GM18508 (cell line): ENCODE measurements around the gene DNAJB2.
"Not testable (repeated sequence)": the region's sequence is repeated elsewhere in the genome, so short reads cannot be mapped to it uniquely, and the experiment has no call there.

ENCODE experiments used
- ATAC-seq: cut with Tn5 transposase; IDR thresholded peaks from one replicate; pipeline ENCODE4 v1.9.1; 2021; ENCODE audit warnings: moderate number of reproducible peaks; ENCODE audit not compliant: insufficient read depth, unreplicated experiment

DNAJB2 gene

GRCh38 chr2:219297766-219298456 is 18.7 kb downstream of the DNAJB2 start:
- ATAC-seq: no peak

- no peak for ATAC-seq
These were observed 19.7 kb downstream of the DNAJB2 start for GRCh38 chr2:219298759-219299371.

GRCh38 chr2:219299372-219299760 is 20.2 kb downstream of the DNAJB2 start:
- no peak for ATAC-seq

- ATAC-seq: no peak
These were observed 20.9 kb downstream of the DNAJB2 start for GRCh38 chr2:219300022-219300421.

GRCh38 chr2:219302412-219302968 is 23.3 kb downstream of the DNAJB2 start:
- ATAC-seq: no peak

- no peak for ATAC-seq
These were observed 25.1 kb downstream of the DNAJB2 start for GRCh38 chr2:219304223-219304622.

GRCh38 chr2:219306047-219306446 is 26.9 kb downstream of the DNAJB2 start:
- no peak for ATAC-seq

GRCh38 chr2:219308142-219309101 is 29.3 kb downstream of the DNAJB2 start:
- ATAC-seq: no peak

- no peak for ATAC-seq
These were observed 30.1 kb downstream of the DNAJB2 start, which contains the start of gene PTPRN for GRCh38 chr2:219309278-219309677. PTPRN (minus strand) TSS chr2:219309401; CDS start chr2:219309332, 69 bp downstream.

- not testable (repeated sequence) for ATAC-seq
These were observed 33.6 kb downstream of the DNAJB2 start for GRCh38 chr2:219312683-219313263.

GRCh38 chr2:219314804-219315468 is 35.8 kb downstream of the DNAJB2 start:
- ATAC-seq: no peak

- ATAC-seq: no peak
These were observed 44.3 kb downstream of the DNAJB2 start for GRCh38 chr2:219323434-219323833.

GRCh38 chr2:219325136-219325535 is 46.0 kb downstream of the DNAJB2 start:
- ATAC-seq: no peak

GRCh38 chr2:219325657-219326315 is 46.6 kb downstream of the DNAJB2 start:
- ATAC-seq: no peak

GRCh38 chr2:219327719-219328118 is 48.6 kb downstream of the DNAJB2 start:
- no peak for ATAC-seq

GRCh38 chr2:219331560-219332213 is 52.5 kb downstream of the DNAJB2 start:
- no peak for ATAC-seq

GRCh38 chr2:219332542-219332941 is 53.4 kb downstream of the DNAJB2 start, which contains the start of gene RESP18:
RESP18 (minus strand) TSS chr2:219332744.
- ATAC-seq: no peak

- no peak for ATAC-seq
These were observed 54.9 kb downstream of the DNAJB2 start for GRCh38 chr2:219334076-219334475.

- no peak for ATAC-seq
These were observed 56.2 kb downstream of the DNAJB2 start for GRCh38 chr2:219335373-219335786.
